GM19099 (cell line): Measurements from ENCODE around the gene ZNF778.

Experiments
- POLR2A ChIP-seq: IDR thresholded peaks from 3 replicates; pipeline ENCODE4 v1.6.1; 2011; ENCODE audit warnings: low read depth; ENCODE audit not compliant: insufficient read length; ENCODE audit errors: extremely low read depth

ZNF778 gene

DNA sequence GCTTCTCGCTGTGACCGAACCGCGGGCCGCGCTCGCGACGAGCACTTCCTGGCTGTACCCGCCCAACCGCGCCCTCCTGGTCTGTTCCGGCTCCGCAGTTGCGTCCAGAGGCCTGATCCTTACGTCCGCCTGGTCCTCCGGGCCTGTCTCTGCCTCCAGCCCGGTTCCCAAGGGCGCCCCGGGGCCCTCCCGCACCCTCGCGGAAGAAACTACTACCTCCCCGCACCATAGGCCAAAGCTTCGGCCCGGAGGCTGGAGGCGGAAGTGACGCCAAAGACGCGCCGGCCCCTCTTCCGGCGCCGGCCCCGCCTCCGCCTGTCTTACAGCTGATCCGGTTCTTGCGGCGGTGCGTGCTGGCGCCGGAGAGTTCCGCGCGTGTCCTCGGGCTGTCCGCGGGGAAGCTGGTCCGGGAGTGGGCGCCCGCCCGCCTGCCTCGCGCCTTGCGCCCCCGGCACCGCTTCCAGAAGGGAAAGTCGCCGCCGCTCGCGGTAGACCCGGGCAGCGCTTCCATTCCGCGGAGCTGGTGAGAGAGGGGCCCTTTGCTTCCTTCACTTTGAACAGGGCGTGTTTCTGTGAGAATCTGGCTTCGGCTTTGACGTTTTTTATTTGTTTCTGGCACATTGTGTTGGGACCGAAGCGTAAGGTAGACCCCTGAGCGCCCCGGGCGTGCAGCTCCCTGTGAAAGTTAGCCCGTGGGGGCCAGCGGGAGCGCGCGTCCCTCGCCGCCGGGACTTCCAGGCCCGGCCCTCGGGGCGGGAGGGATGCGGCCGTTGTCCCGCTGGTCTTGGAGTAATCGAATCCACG is at the start of gene ZNF778:
ZNF778 (plus strand) TSS at position 316 of the 804 bp plus-strand sequence. CDS start 3,425 bp downstream, outside the sequence.
- peak; percentile 88 for TF ChIP-seq POLR2A

DNA sequence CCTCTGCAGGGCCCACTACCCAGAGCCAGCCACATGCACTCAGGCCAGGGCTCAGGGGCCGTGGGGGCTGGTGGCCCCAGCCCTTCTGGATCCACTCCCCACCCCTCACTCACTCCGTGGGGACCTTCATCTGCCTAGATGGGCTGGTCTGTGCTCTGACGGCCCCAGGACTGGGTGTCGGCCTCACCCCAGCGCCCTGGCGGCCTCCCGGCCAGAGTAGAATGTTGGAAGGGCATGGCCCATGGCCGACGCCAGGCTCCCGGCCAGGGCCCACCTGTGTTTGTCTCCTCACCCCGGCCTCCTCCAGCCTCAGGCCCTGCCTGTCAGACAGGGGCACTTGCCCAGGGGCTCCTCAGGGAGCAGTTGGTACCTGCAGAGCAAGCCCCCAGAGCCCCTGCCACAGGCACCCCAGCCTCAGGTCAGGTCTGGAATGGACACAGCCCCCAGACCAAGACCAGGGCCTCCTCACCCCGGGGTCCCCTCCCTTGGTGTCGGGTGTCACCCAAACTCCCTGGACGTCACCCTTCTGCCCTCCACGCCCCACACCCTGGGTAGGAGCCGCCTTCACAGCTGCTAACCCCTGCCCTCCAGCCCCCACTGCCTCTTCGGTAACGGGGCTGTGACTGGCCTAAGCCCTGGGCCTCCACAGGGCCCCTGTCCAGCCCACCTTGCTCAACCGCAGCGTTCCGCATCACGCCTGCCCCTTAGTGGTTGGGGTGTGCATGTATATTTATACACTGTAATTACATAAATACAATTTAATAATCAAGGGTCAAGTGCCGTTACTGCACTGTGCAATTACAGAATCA is 48.9 kb upstream of the ZNF778 start:
- no peak for TF ChIP-seq POLR2A

DNA sequence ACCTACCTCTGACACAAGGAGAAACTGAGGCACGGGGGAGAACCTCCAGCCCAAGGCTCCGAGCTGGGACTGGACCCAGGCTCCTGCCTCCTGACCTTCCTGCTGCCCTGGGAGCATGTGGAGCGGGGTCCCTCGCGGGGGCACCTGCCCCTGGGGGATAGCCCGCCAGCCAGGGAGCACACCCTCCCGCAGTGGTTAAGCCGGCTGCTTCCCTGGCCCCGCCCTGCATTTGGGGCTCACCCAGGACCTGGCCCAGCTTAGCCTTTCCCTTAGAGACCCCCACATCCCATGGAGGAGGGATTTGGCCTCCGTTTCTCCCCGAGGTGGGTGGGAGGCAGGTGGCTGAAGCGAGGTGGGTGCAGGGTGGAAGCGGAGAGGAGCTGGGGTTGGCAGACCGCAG is 47.7 kb upstream of the ZNF778 start:
- no peak for TF ChIP-seq POLR2A

DNA sequence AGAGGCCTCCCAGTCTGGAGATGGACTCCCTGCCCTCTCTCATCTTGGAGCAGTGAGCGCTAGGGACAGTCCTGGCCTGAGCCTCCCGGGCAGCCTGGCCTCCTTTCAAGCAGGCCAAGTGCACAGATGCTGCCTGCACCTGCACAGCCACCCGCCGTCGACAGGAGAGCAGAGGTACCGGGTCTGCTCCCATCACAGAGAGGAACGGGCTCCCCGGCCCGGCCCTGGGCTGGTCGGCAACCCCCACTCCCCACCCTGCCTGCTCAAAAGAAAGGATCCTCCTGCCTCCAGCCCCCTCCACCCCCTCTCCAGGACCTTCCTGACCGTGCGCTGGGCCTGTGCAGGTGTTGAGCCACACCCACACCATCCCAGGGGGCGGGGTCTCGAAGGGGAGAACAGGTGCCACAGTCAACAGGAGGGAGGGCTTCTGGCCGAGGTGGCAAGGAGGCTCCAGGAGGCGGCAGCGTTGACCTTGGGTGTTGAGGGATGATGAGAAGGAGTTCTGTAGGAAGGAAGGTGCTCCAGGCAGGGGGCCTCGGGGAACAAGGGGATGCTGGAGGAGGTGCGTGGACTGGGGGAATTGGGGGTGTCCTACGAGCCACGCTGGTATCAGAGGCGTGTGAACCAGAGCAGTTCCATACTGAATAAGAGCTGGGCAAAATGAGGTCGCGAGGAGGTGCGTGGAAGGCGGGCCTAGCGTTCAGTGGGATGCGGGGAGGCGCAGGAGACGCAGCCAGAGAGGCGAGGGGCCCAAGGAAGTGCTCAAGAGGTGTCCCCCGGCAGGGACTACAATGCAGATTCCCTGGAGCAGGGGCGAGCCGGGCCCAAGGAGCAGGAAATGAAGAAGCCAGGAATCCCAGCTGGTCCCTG is 46.9 kb upstream of the ZNF778 start:
- TF ChIP-seq POLR2A = no peak

DNA sequence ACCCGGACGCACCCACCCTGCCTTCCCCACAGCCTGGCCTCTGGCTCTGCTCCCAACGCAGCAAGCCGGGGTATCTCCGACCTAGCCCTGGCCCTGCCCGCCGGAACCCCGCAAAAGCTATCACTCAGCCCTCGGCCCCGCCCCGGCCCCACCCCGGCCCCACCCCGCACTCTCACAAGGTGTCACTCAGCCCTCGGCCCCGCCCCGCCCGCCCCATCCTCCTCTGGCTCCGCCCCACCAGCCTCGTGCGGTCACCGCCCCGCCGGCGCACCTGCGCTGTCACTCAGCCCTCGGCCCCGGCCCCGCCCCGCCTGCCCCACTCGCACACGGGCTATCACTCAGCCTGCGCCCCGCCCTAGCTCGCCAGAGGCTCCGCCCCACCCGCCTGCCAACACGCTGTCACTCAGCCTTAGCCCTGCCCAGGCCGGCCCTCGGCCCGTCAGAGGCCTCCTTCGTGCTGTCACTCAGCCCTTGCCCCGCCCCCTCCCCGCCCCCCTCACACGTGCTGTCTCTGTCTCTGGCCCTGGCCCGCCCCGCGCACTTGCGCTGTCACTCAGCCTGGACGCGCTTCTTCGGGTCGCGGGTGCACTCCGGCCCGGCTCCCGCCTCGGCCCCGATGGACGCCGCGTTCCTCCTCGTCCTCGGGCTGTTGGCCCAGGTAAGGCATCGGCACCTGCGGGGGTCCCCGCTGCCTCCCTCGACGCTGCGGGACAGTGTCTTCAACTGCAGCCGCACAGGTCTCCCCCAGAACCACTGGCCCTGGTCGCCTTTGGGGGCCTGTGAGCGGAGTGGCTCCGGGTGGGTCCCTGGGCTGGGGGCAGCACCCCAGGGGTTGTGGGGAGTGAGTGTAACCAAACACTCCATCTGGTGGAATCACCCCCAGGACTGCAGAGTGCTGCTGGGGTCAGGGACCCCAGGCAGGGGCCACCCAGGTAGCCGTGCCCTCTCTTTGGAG is 46.0 kb upstream of the ZNF778 start, which contains the start of gene CDH15:
CDH15 (plus strand) TSS at position 533 of the 955 bp plus-strand sequence; CDS start at position 617, 84 bp downstream.
- TF ChIP-seq POLR2A = no peak

DNA sequence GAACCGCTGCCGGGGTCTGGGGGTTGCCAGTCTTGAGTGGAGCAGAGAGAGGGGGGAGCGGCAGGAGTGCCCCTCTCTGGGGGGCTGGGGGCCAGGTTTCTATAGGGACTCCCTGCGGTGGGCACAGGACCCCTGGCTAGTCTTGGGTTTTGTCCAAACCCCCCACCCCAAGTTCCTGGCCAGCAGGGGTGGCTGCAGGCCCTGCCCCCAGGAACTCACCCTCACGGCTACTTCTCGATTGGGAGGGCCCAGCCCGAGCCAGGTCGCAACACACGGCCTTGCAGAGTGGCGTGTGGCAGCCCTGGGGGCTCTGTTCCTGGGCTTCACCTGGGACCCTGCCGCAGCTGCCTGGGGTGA is 45.4 kb upstream of the ZNF778 start:
- TF ChIP-seq POLR2A = no peak

DNA sequence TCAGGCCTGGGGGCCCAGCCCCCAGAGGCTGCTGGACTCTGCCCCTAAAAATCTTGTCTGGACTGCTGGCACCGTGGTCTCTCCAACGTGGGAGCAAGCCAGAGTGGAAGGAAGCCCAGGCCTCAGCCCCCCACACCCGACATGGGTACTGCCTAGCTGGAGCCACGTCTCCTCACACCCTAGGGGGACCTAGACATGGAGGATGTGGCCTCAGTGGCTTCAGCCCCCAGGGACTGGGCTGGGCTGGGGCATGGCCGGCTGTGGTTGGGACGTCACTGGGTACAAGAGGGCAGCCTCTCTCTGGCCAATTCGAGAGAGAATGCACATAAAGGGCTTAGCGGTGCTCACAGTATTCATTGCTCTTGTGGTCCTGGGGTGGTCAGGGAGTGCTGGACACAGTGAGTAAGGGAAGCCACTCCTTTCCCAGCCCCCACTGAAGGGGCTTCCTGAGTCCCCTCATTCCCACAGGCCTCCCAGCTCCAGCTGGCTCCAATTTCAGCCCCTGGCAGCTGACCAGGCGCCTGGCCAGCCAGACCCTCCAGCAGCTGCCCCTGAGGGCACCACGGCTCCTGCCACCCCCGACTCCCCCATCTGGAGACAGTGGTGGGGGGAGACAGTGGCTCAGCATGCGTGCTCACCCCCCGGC is 44.9 kb upstream of the ZNF778 start:
- no peak for TF ChIP-seq POLR2A

DNA sequence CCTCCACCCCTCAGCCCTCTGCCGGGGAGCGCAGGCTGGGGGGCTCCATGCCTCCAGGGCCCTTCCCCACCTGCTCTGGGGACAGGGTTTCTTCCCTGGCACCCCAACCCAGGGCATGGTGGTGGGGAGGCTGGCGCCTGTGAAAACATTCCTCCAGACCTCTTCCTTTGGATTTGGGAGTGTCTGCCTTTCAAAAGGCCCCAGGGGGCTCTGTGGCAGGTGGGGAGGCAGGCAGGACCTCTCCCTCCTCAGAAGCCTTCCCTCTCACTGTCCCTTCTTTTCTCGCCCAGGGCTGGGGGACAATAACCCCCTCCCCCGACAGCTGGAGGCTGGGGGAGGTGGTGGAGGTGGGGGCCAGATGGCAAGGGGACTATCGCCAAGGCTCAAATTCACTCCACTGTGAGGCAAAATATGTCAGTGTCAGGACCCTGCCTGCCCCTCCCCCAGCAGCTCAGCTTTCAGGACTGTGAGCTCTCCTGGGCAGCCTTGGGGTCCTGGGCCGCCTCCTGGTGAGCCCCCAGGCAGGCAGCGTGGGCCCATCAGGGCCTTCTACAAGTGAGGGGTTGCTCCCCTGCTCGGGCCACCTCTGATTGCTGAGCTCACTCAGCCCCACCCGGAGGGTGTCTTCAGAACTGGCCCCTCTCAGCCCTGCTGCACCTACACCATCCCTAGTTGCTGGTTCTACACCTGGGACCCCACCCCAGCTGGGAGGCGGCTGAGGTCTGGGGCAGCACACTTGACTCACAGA is 44.2 kb upstream of the ZNF778 start:
- no peak for TF ChIP-seq POLR2A

DNA sequence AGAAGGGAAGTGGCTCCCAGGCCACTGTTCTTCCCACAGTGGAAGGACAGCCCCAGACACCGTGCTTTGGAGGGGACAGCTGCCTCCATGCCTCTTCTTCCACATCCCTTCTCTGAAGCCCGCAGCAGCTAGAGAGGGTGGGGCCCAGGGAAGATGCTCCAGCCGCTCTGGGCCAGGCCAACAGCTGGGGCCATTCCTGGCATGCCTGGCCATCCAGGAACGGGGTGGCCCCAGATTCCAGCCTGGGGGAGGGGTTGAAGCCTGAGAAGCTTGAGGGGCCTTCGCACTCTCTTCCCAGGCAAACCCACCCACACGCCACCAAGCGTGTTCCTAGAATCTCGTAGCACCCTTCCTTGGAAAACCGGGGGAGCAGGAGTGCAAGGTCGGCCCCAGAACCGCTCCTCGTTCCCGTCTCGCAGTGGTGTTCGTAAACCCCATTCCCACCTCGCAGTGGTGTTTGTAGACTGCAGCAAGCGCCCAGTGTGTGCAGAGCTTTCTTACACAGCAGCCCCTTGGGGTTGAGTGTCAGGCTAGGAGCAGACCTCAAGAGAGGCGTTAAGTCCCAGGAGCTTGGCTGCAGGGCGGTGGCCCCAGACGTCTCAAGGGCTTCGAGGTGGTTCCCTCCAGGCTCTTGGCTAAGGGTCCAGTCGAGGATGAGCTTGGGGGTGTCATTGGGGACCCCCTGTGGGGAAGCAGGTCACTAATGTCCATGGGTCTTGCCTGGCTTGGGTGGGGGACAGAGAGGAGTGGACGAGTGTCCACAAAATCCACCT is 43.3 kb upstream of the ZNF778 start:
- no peak for TF ChIP-seq POLR2A

DNA sequence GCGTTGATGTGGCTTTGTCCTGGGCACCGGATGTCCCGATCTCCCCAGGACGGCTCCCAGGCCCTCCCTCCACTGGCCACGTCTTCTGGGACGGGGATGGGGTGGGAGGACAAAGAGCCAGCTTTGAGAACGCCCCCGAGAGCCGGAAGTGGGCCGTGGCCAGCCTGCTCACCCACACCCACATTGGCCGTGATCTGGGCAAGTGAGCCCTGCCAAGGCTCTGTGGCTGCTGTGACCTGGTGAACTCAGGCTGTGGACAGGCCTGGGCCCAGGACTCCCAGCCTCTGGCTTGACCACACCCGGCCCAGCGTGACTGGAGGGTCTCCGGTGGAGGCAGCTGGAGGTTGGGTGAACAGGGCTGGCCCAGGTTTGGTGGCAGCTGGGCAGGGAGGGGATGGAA is 42.6 kb upstream of the ZNF778 start:
- TF ChIP-seq POLR2A = no peak

DNA sequence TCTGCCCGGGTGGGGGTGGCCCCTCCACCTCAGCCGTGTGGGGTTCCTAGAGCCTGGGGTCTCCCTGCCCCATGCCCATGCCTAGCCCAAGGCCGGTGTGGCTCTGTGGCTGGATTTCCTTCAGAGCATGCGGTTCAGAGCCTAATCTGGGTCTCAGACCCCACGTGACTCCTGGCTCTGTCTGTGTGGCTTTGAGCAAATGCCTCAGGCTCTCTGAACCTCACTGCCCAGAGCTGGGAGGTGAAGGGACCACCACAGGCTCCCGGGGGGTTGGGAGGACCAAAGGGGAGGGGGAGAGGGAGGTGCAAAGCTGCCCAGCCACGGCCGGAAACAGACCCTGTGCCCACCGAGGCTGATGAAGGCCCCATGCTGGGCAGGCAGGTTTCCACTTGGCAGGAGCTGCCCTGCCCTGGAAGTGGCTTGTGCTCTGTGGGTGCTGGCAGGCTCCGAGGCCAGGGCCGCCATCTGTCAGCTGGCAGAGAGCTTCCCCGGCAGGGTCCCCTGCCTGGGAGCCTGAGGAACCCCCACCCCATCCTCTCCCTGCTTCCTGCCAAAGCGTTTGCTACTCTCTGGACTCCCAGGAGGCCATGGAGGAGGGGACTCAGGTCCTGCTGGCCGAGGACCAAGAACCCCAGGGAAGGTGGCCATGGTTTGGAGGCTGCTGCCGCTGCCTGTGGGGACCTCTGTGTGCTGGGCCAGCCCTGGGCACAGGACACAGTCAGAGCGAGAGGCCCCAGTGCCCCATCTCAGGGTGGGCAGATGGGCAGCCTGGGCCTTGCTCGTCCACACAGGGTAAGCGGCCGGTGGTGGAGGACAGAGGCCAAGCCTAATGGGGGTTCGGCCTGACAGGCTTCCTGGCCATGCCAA is 42.0 kb upstream of the ZNF778 start:
- no peak for TF ChIP-seq POLR2A
